Measurements from ENCODE around the gene GRIA4.

GRCh38 chr11:105988197-105988596, 378.3 kb downstream of the GRIA4 start:
- TF ChIP-seq EP300 (IDR thresholded peaks at IDR 0.05): no peak
- TF ChIP-seq HOXA7 (CRISPR knock-in tag; IDR thresholded peaks at IDR 0.05): no peak
- TF ChIP-seq POLR2A (IDR thresholded peaks at IDR 0.05; ENCODE audit: low read length): no peak
- TF ChIP-seq CTCF (IDR thresholded peaks at IDR 0.05): no peak
- TF ChIP-seq NFE2L2 (conservative IDR thresholded peaks at IDR 0.05; ENCODE audit: low read length): no peak
- no peak for TF ChIP-seq CBX2 (IDR thresholded peaks at IDR 0.05; ENCODE audit: borderline replicate concordance, low read depth)
- TF ChIP-seq ZFP36 (IDR thresholded peaks at IDR 0.05; ENCODE audit: borderline replicate concordance, partially characterized antibody): no peak

Data from A549 (cell line).